SK-MEL-5 (cell line): ENCODE results near the gene ATP6V1G3. TPM values are rescaled to one million over a fixed set of nuclear protein-coding genes. Genes with fewer than 3 reads are reported as not detected.

Experiments used
- DNase-seq: peaks from one replicate; pipeline ENCODE4 v3.0.0-alpha.2; 2016; ENCODE audit warnings: low read depth, low spot score
- in situ Hi-C: cut with HindIII; loops from 2 replicates; pipeline ENCODE4 v1.10.0; 2016; ENCODE audit warnings: low sequenced_read_pairs, high pct_unique_total_duplicates, low pct_unique_long_range_greater_than_20kb
- total RNA-seq: library from RNA; depleted of rRNA; stranded (reverse); fragments of >200 nt; shearing (Covaris generic); gene quantifications from 2 replicates; pipeline ENCODE4 v1.2.3, GENCODE V29; 2014

ATP6V1G3 gene
- total RNA-seq, 1 experiment from 2014 or later = not detected

GRCh38 chr1:198519639-198520501 is 20.6 kb downstream of the ATP6V1G3 start:
- in situ Hi-C loops = no loop called here
- DNase-seq = no peak

GRCh38 chr1:198517623-198518199 is 22.8 kb downstream of the ATP6V1G3 start:
- no peak for DNase-seq
- in situ Hi-C loops = no loop called here

- in situ Hi-C loops = no loop called here
- DNase-seq = no peak
Measured at GRCh38 chr1:198500096-198500495, 40.4 kb downstream of the ATP6V1G3 start.

- in situ Hi-C loops = no loop called here
- no peak for DNase-seq
Measured at GRCh38 chr1:198499588-198499987, 40.9 kb downstream of the ATP6V1G3 start.

- DNase-seq = no peak
- in situ Hi-C loops = no loop called here
Measured at GRCh38 chr1:198498881-198499280, 41.6 kb downstream of the ATP6V1G3 start.

GRCh38 chr1:198498103-198498385 is 42.4 kb downstream of the ATP6V1G3 start:
- no peak for DNase-seq
- in situ Hi-C loops = no loop called here

GRCh38 chr1:198497326-198498102 is 43.0 kb downstream of the ATP6V1G3 start:
- in situ Hi-C loops = no loop called here
- no peak for DNase-seq

GRCh38 chr1:198496216-198497143 is 44.0 kb downstream of the ATP6V1G3 start:
- in situ Hi-C loops = no loop called here
- no peak for DNase-seq

- DNase-seq = no peak
- in situ Hi-C loops = no loop called here
Measured at GRCh38 chr1:198495631-198496030, 44.8 kb downstream of the ATP6V1G3 start.

GRCh38 chr1:198494658-198495103 is 45.8 kb downstream of the ATP6V1G3 start:
- no peak for DNase-seq
- in situ Hi-C loops = no loop called here

GRCh38 chr1:198494139-198494538 is 46.3 kb downstream of the ATP6V1G3 start:
- in situ Hi-C loops = no loop called here
- no peak for DNase-seq

- no peak for DNase-seq
- in situ Hi-C loops = no loop called here
Measured at GRCh38 chr1:198493329-198493728, 47.2 kb downstream of the ATP6V1G3 start.

GRCh38 chr1:198492872-198493271 is 47.6 kb downstream of the ATP6V1G3 start:
- in situ Hi-C loops = no loop called here

GRCh38 chr1:198491596-198491995 is 48.9 kb downstream of the ATP6V1G3 start:
- DNase-seq = no peak
- in situ Hi-C loops = no loop called here

More at GRCh38 chr1:198492872-198493271, 47.6 kb downstream of the ATP6V1G3 start:
- no peak for DNase-seq

GRCh38 chr1:198491028-198491427 is 49.5 kb downstream of the ATP6V1G3 start:
- peak; percentile 82 for DNase-seq
- in situ Hi-C loops = no loop called here

GRCh38 chr1:198490224-198490623 is 50.3 kb downstream of the ATP6V1G3 start:
- DNase-seq = no peak
- in situ Hi-C loops = no loop called here

- no peak for DNase-seq
- in situ Hi-C loops = no loop called here
Measured at GRCh38 chr1:198486903-198487302, 53.6 kb downstream of the ATP6V1G3 start.
